K562 (cell line): ENCODE results near the gene ATP10B.

Experiments used
- HNRNPK ChIP-seq: fragments of 200-400 bp; formaldehyde crosslinking; IDR thresholded peaks from one replicate; pipeline ENCODE4 v1.6.1; 2018; ENCODE audit warnings: mild to moderate bottlenecking, low read depth, low read length; ENCODE audit not compliant: poor library complexity, severe bottlenecking
- MTA2 ChIP-seq: fragments of 450-650 bp; IDR thresholded peaks from 2 replicates; pipeline ENCODE4 v1.6.1; 2016; ENCODE audit warnings: low read depth
- NFIC ChIP-seq: fragments of 450-650 bp; IDR thresholded peaks from 2 replicates; pipeline ENCODE4 v1.6.1; 2017; ENCODE audit warnings: mild to moderate bottlenecking, inconsistent platforms
- POLR2AphosphoS5 ChIP-seq: IDR thresholded peaks from 2 replicates; pipeline ENCODE4 v1.6.1; 2011; ENCODE audit warnings: mild to moderate bottlenecking, low read depth, low read length, moderate library complexity; ENCODE audit not compliant: control insufficient read depth, insufficient read depth
- REST ChIP-seq, 2 experiments: fragments of 450-650 bp; formaldehyde crosslinking in 1 of 2; IDR thresholded peaks; 2 replicates each; pipeline versions ENCODE4 v1.4.0 to v1.6.1; 2014 to 2020; ENCODE audit warnings: mild to moderate bottlenecking in 2 of 2, borderline replicate concordance in 1 of 2, low read depth in 1 of 2
- SIN3A ChIP-seq, 2 experiments: fragments of 150-350 bp in 1 of 2; IDR thresholded peaks; 2 replicates each; pipeline ENCODE4 v1.6.1; 2011 to 2016; ENCODE audit warnings: borderline replicate concordance in 2 of 2, low read depth in 2 of 2, low read length in 2 of 2, mild to moderate bottlenecking in 2 of 2, moderate library complexity in 2 of 2; ENCODE audit not compliant: control insufficient read depth in 1 of 2
- ZNF124 ChIP-seq: sonication (generic); formaldehyde crosslinking; IDR thresholded peaks from 2 replicates; pipeline ENCODE4 v1.8.1; 2022; ENCODE audit warnings: missing genetic modification reagents
- ZNF507 ChIP-seq: conservative IDR thresholded peaks from 2 replicates; pipeline ENCODE4 v1.6.1; 2017; ENCODE audit warnings: missing genetic modification characterization, missing compliant biosample characterization

GRCh38 chr5:160800375-160801275, 51.4 kb downstream of the ATP10B start:
- no peak for TF ChIP-seq HNRNPK
- TF ChIP-seq POLR2AphosphoS5, result no peak
- TF ChIP-seq REST (IDR thresholded peaks at IDR 0.05; ENCODE audit: borderline replicate concordance), result no peak
- TF ChIP-seq REST (CRISPR knock-in tag; IDR thresholded peaks at IDR 0.05; ENCODE audit: low read depth), result no peak
- TF ChIP-seq MTA2, result no peak
- no peak for TF ChIP-seq SIN3A (IDR thresholded peaks at IDR 0.05; ENCODE audit: borderline replicate concordance in 2 of 2, control insufficient read depth in 1 of 2, low read depth in 2 of 2, low read length in 2 of 2)
- no peak for TF ChIP-seq ZNF507 (tag)
- TF ChIP-seq NFIC, result no peak
- TF ChIP-seq ZNF124 (CRISPR knock-in tag), result no peak
